T-helper 1 cell (primary cell): ENCODE data around the gene DNAJC1.

Source experiments
- DNase-seq, 5 donors: peaks; one replicate each; pipeline ENCODE4 v3.0.0-alpha.2; 2012 to 2020

Gene DNAJC1

DNA sequence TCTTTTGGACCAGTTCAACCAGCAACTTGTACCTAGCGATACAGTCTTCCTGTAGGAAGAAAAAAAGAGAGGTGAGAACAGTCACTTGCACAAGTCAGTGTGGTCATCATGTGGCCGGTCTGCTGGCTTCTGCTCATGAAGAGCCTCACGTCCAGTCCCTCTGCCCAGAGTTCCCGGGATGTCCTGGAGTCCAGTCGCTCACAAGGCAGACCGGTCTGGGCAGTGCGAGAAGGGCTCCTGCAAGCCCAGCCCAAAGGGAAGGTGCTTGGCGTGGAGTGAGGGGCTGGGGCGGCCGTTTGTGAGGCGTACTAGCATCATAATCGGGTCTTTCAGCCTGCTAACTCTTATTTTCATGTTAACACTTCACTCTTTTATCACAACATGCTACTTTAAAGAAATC lies 246.8 kb downstream of the DNAJC1 start:
- DNase-seq = no peak

DNA sequence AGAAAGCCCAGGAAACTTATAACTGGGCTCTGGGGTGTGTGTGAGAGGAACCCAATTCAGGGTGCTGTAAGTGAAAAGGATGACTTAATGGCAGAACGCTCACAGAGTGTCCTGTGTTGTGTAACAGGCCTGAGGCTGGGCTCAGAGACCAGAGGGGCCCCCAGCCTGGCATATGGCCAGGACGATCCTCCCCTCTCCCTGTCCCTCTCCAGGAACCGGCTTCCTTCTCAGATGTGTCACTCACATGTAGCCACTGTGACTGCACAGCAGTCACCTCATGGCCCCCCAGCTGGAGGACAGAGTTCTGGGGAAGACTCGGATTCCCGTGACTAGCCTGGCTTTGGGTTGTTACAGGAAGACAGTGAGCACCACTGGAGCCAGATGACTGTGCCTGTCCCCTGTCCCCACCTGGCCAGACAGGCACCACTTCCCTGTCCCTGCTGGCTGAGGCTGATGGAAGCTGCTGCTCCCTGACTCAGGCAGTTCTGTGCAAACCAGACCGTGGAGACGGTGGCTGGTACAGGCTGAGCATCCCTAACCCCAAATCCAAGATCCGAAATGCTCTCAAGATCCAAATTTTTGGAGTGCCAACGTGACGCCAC lies 249.0 kb downstream of the DNAJC1 start:
- DNase-seq = no peak

DNA sequence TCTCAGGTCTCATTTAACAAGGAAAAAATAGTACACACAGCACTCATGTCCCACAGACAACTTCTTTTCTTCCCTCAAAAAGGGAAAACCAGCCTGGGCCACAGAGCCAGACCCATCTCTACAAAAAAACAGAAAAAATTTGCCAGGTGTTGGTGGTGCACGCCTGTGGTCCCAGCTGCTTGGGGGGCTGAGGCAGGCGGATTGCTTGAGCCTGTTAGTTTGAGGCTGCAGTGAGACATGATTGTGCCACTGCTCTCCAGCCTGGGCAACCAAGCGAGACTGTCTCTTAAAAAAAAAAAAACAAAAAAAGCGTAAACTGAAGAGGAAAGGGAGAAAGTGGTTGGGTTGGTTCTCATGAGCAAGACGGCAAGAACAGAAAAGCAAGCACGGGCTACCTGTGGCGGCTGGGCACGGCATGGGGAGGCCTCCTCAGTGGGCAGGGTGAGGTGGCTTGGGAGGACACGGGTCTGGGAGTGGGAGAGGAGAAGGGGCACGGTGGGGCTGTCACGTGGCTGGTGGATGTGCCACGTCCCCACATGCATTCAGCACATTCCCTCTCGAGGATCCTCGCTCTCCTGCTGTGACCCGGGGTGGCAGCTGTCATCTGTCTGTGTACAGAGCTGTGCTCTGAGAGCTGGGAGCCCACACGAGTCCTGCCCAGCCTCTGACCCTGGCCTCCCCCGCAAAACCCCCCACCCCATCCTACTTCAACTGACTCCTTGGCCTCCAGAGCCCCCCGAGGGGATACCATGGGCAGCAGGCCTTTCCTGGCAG lies 249.8 kb downstream of the DNAJC1 start:
- no peak for DNase-seq

GRCh38 chr10:21751341-21752310 lies 251.9 kb downstream of the DNAJC1 start:
- no peak for DNase-seq

GRCh38 chr10:21750424-21750823 lies 253.1 kb downstream of the DNAJC1 start:
- no peak for DNase-seq

GRCh38 chr10:21749788-21750187 lies 253.7 kb downstream of the DNAJC1 start:
- no peak for DNase-seq

- no peak for DNase-seq
These were observed 255.7 kb downstream of the DNAJC1 start for GRCh38 chr10:21747809-21748208.

GRCh38 chr10:21746118-21746517 lies 257.4 kb downstream of the DNAJC1 start:
- DNase-seq = peak in 1 of 5 donors; percentile 31

DNA sequence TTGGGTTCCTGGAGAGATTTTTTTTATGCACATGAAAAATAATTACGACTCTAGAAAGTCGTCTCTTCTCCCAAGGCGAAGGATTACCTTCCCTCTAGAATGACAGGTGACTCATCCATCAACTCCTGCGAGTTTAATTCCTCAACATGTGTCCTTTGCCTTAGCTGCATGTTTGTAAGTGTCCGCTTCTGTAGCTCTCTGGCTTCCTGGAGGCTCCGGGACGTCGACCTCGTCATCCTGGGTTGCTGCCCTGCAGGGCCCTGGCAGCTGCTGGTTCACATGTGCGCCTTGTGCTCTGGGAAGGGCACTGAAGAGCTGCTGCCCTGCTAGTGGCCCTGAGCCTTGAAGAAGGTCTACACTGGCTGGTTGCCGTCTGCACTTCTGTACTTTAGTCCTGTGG lies 259.3 kb downstream of the DNAJC1 start:
- DNase-seq = no peak

- DNase-seq = no peak
These were observed 260.7 kb downstream of the DNAJC1 start for GRCh38 chr10:21742740-21743412.

- peak in 4 of 5 donors; percentile 28 to 43 (median 35) for DNase-seq
These were observed 262.5 kb downstream of the DNAJC1 start for GRCh38 chr10:21740989-21741388.

DNA sequence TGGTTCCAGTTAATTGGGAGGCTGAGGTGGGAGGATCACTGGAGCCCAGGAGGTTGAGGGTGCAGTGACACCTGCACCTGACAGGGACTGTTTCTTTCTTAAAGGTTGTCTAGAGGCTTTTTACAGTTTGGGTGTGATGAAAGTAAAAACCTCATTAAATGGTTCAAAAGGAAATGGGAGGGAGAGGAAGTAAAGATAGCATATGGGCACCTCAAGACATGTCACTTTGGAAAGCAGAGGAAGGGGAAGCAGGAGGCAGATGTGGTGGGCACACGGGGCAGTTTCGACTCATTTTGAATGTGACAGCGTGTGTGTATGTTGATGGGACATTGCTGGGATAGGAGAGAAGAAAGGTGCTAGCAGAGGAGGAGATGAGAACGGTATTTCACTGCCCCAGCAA lies 266.4 kb downstream of the DNAJC1 start:
- no peak for DNase-seq

DNA sequence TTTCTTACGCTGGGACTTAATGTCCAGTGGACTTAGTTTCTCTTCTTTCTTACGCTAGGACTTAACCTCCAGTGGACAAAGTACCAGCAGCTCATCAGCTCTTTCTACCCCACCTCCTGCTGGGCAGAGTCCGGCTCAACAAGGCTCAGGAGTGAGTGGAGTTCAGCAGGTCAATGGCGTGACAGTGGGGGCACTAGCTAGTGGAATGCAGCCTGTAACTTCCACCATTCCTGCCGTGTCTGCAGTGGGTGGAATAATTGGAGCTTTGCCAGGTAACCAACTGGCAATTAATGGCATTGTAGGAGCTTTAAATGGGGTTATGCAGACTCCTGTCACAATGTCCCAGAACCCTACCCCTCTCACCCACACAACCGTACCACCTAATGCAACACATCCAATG lies 269.8 kb downstream of the DNAJC1 start:
- DNase-seq = no peak

DNA sequence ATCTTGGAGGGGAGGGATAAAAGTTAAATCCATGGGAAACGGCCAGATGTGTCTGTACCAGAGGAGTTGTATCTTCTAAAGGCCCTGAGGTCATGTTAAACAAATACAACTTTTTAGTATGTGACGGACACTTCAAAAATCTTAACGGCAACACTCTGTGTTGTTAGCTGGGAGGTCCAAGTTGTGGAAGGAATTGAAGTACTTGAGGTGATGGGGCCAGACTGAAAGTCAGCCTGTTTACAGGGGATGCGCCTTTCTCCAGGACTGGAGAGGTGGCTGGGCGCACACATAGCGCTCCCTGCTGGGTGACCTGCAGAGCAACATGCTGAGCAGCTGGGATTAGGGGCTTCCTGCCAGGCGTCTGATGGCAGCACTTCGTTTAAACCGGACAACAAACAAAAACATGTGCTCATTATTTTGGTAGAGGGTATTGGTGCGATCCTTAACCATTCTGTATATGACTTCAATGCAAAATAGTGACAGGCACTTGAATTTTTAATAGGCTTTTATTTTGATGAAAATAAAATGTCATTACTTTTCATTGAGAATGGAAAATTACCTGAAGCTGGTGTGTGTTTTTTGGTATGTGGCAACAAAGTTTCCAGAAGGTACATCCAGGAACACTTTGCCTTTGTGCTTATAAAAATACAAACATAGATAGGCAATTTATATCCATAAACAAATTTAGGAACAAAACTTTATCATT lies 271.3 kb downstream of the DNAJC1 start:
- DNase-seq = peak in 2 of 5 donors; percentile 15 to 44

- no peak for DNase-seq
These were observed 274.9 kb downstream of the DNAJC1 start for GRCh38 chr10:21728618-21729017.

GRCh38 chr10:21727452-21728168 lies 275.9 kb downstream of the DNAJC1 start:
- DNase-seq = no peak

GRCh38 chr10:21726601-21727225 lies 276.8 kb downstream of the DNAJC1 start:
- DNase-seq = no peak

GRCh38 chr10:21724687-21725367 lies 278.7 kb downstream of the DNAJC1 start:
- DNase-seq = peak in 2 of 5 donors; percentile 21 to 66

GRCh38 chr10:21724020-21724589 lies 279.4 kb downstream of the DNAJC1 start:
- no peak for DNase-seq

DNA sequence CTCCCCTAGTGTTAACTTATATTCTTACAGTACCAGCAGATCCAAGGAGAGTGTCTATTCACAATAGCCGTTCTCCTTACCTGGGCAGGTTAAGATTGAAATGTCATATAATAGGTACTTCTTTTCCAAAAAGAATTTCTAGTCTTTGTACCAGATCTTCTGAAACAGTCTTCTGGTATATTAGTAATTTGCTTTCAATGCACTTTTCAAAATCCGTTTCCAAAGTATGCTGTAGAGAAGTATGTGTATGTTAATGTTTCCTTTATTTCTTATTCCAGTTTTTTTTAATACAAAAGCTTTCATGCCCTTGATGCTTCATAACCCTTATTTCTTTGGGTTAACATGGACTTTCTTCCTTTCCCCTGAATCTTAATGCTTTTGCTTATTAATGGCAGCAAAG lies 281.3 kb downstream of the DNAJC1 start:
- no peak for DNase-seq
